Measurements from ENCODE around the gene PTRH1.
A peak's percentile ranks its signal among the peaks of the same experiment; 100 is the strongest.

PTRH1 gene

GRCh38 chr9:127703289-127703946 is 12.0 kb downstream of the PTRH1 start:
- DNase-seq (ENCODE audit: low spot score) = no peak
- H3K27ac Mint-ChIP-seq = no peak overlapping the region
- H3K9me3 Mint-ChIP-seq = peaks cover under 1% of the 10 kb centered on the region
- H3K4me3 Mint-ChIP-seq = no peak overlapping the region
- H3K27me3 Mint-ChIP-seq (ENCODE audit: low read depth) = no peaks in the 10 kb centered on the region
- H3K36me3 Mint-ChIP-seq (ENCODE audit: low read depth) = no peaks in the 10 kb centered on the region
- H3K4me1 Mint-ChIP-seq (ENCODE audit: low read depth) = peaks cover 15% of the 10 kb centered on the region

GRCh38 chr9:127700594-127701255 is 14.7 kb downstream of the PTRH1 start:
- Mint-ChIP-seq H3K27ac (no peak overlapping the region), H3K4me1 (ENCODE audit: low read depth) (peaks cover 10% of the 10 kb centered on the region), H3K27me3 (ENCODE audit: low read depth) (no peaks in the 10 kb centered on the region), H3K4me3 (no peak overlapping the region), H3K36me3 (ENCODE audit: low read depth) (peaks cover 2% of the 10 kb centered on the region), H3K9me3 (no peaks in the 10 kb centered on the region)
- no peak for DNase-seq (ENCODE audit: low spot score)

- Mint-ChIP-seq H3K9me3 (no peaks in the 10 kb centered on the region), H3K4me3 (peak overlapping the region; percentile 72), H3K36me3 (ENCODE audit: low read depth) (peaks cover 2% of the 10 kb centered on the region), H3K4me1 (ENCODE audit: low read depth) (peaks cover 10% of the 10 kb centered on the region), H3K27me3 (ENCODE audit: low read depth) (no peaks in the 10 kb centered on the region), H3K27ac (no peak overlapping the region)
- DNase-seq (ENCODE audit: low spot score) = no peak
Observed at GRCh38 chr9:127700140-127700539, 15.3 kb downstream of the PTRH1 start.

- Mint-ChIP-seq H3K27me3 (ENCODE audit: low read depth) (no peaks in the 10 kb centered on the region), H3K9me3 (no peaks in the 10 kb centered on the region)
- peak; percentile 86 for DNase-seq (ENCODE audit: low spot score)
Observed at GRCh38 chr9:127698985-127699670, 16.3 kb downstream of the PTRH1 start.

GRCh38 chr9:127698386-127698785 is 17.1 kb downstream of the PTRH1 start:
- no peaks in the 10 kb centered on the region for H3K9me3 Mint-ChIP-seq
- no peak overlapping the region for H3K4me3 Mint-ChIP-seq
- H3K27ac Mint-ChIP-seq = no peak overlapping the region
- H3K27me3 Mint-ChIP-seq (ENCODE audit: low read depth) = no peaks in the 10 kb centered on the region
- H3K36me3 Mint-ChIP-seq (ENCODE audit: low read depth) = peaks cover 2% of the 10 kb centered on the region
- peaks cover 10% of the 10 kb centered on the region for H3K4me1 Mint-ChIP-seq (ENCODE audit: low read depth)
- DNase-seq (ENCODE audit: low spot score) = no peak

More at GRCh38 chr9:127698985-127699670, 16.3 kb downstream of the PTRH1 start:
- Mint-ChIP-seq H3K27ac (peak overlapping the region; percentile 67), H3K4me1 (ENCODE audit: low read depth) (peaks cover 10% of the 10 kb centered on the region), H3K4me3 (peak overlapping the region; percentile 72), H3K36me3 (ENCODE audit: low read depth) (peaks cover 2% of the 10 kb centered on the region)

- no peak for DNase-seq (ENCODE audit: low spot score)
- H3K27ac Mint-ChIP-seq = no peak overlapping the region
- H3K36me3 Mint-ChIP-seq (ENCODE audit: low read depth) = peaks cover 2% of the 10 kb centered on the region
- peaks cover 10% of the 10 kb centered on the region for H3K4me1 Mint-ChIP-seq (ENCODE audit: low read depth)
- H3K9me3 Mint-ChIP-seq = no peaks in the 10 kb centered on the region
- no peaks in the 10 kb centered on the region for H3K27me3 Mint-ChIP-seq (ENCODE audit: low read depth)
- no peak overlapping the region for H3K4me3 Mint-ChIP-seq
Observed at GRCh38 chr9:127697575-127697974, 17.9 kb downstream of the PTRH1 start.

GRCh38 chr9:127694890-127695720 is 20.4 kb downstream of the PTRH1 start:
- Mint-ChIP-seq H3K9me3 (no peaks in the 10 kb centered on the region), H3K27me3 (ENCODE audit: low read depth) (no peaks in the 10 kb centered on the region), H3K4me1 (ENCODE audit: low read depth) (peaks cover 8% of the 10 kb centered on the region), H3K27ac (no peak overlapping the region), H3K36me3 (ENCODE audit: low read depth) (peaks cover 2% of the 10 kb centered on the region), H3K4me3 (no peak overlapping the region)
- no peak for DNase-seq (ENCODE audit: low spot score)

GRCh38 chr9:127693697-127694096 is 21.8 kb downstream of the PTRH1 start:
- H3K4me1 Mint-ChIP-seq (ENCODE audit: low read depth) = no peaks in the 10 kb centered on the region
- no peaks in the 10 kb centered on the region for H3K27me3 Mint-ChIP-seq (ENCODE audit: low read depth)
- H3K9me3 Mint-ChIP-seq = no peaks in the 10 kb centered on the region
- peaks cover 2% of the 10 kb centered on the region for H3K36me3 Mint-ChIP-seq (ENCODE audit: low read depth)
- no peak overlapping the region for H3K27ac Mint-ChIP-seq
- no peak overlapping the region for H3K4me3 Mint-ChIP-seq
- no peak for DNase-seq (ENCODE audit: low spot score)

- Mint-ChIP-seq H3K4me3 (no peak overlapping the region), H3K27ac (no peak overlapping the region), H3K36me3 (ENCODE audit: low read depth) (no peaks in the 10 kb centered on the region), H3K27me3 (ENCODE audit: low read depth) (no peaks in the 10 kb centered on the region), H3K4me1 (ENCODE audit: low read depth) (no peaks in the 10 kb centered on the region), H3K9me3 (no peaks in the 10 kb centered on the region)
- DNase-seq (ENCODE audit: low spot score) = no peak
Observed at GRCh38 chr9:127693143-127693542, 22.3 kb downstream of the PTRH1 start.

GRCh38 chr9:127692071-127692470 is 23.4 kb downstream of the PTRH1 start:
- Mint-ChIP-seq H3K4me3 (no peak overlapping the region), H3K27ac (no peak overlapping the region), H3K36me3 (ENCODE audit: low read depth) (no peaks in the 10 kb centered on the region), H3K27me3 (ENCODE audit: low read depth) (no peaks in the 10 kb centered on the region), H3K4me1 (ENCODE audit: low read depth) (no peaks in the 10 kb centered on the region), H3K9me3 (no peaks in the 10 kb centered on the region)
- DNase-seq (ENCODE audit: low spot score) = no peak

GRCh38 chr9:127690735-127691134 is 24.7 kb downstream of the PTRH1 start:
- Mint-ChIP-seq H3K36me3 (ENCODE audit: low read depth) (no peaks in the 10 kb centered on the region), H3K9me3 (no peaks in the 10 kb centered on the region), H3K27me3 (ENCODE audit: low read depth) (no peaks in the 10 kb centered on the region), H3K4me1 (ENCODE audit: low read depth) (no peaks in the 10 kb centered on the region), H3K4me3 (no peak overlapping the region), H3K27ac (no peak overlapping the region)
- no peak for DNase-seq (ENCODE audit: low spot score)

GRCh38 chr9:127689329-127690000 is 26.0 kb downstream of the PTRH1 start:
- H3K27ac Mint-ChIP-seq = no peak overlapping the region
- no peaks in the 10 kb centered on the region for H3K4me1 Mint-ChIP-seq (ENCODE audit: low read depth)
- H3K4me3 Mint-ChIP-seq = no peak overlapping the region
- no peaks in the 10 kb centered on the region for H3K9me3 Mint-ChIP-seq
- no peaks in the 10 kb centered on the region for H3K36me3 Mint-ChIP-seq (ENCODE audit: low read depth)
- no peaks in the 10 kb centered on the region for H3K27me3 Mint-ChIP-seq (ENCODE audit: low read depth)
- DNase-seq (ENCODE audit: low spot score) = no peak

Data from T-helper 2 cell treated with Interferon-gamma antibody and Interleukin-4, amounts not matched to agents 5 μg/mL and 100 μg/mL, for 36 hours (primary cell).